Suprapubic skin (tissue), 4 donors: ENCODE measurements around the gene SELL.

Experiments
- EP300 ChIP-seq: sonication (generic); formaldehyde crosslinking; IDR thresholded peaks from one replicate; pipeline ENCODE4 v1.6.1; 2017; ENCODE audit warnings: antibody characterized with exemption
- POLR2A ChIP-seq, 2 donors: fragments of 450-650 bp; IDR thresholded peaks; one replicate each; pipeline ENCODE4 v1.6.1; 2017; ENCODE audit warnings: antibody characterized with exemption in 2 of 2, mild to moderate bottlenecking in 2 of 2, moderate library complexity in 2 of 2
- POLR2AphosphoS5 ChIP-seq, 3 donors: sonication (generic); formaldehyde crosslinking; IDR thresholded peaks; one replicate each; pipeline ENCODE4 v1.6.1; 2017; ENCODE audit warnings: antibody characterized with exemption in 3 of 3
- TF ChIP-seq, protein P1 (sequence below), 2 donors: fragments of 200-600 bp in 1 of 2; fragments of 450-650 bp in 1 of 2; sonication (generic) in 1 of 2; IDR thresholded peaks; one replicate each; pipeline ENCODE4 v1.5.1; 2016 to 2019; ENCODE audit warnings: antibody characterized with exemption in 2 of 2, mild to moderate bottlenecking in 1 of 2, moderate library complexity in 1 of 2

- TF ChIP-seq, protein P1, sequence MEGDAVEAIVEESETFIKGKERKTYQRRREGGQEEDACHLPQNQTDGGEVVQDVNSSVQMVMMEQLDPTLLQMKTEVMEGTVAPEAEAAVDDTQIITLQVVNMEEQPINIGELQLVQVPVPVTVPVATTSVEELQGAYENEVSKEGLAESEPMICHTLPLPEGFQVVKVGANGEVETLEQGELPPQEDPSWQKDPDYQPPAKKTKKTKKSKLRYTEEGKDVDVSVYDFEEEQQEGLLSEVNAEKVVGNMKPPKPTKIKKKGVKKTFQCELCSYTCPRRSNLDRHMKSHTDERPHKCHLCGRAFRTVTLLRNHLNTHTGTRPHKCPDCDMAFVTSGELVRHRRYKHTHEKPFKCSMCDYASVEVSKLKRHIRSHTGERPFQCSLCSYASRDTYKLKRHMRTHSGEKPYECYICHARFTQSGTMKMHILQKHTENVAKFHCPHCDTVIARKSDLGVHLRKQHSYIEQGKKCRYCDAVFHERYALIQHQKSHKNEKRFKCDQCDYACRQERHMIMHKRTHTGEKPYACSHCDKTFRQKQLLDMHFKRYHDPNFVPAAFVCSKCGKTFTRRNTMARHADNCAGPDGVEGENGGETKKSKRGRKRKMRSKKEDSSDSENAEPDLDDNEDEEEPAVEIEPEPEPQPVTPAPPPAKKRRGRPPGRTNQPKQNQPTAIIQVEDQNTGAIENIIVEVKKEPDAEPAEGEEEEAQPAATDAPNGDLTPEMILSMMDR (IDR thresholded peaks at IDR 0.05) = no peak
- TF ChIP-seq POLR2A (IDR thresholded peaks at IDR 0.05) (no peak), POLR2AphosphoS5 (IDR thresholded peaks at IDR 0.05) (no peak), EP300 (no peak)
Measured at GRCh38 chr1:169682071-169682470, 29.3 kb downstream of the SELL start.
